AG10803 (cell line): ENCODE data around the gene DEFB108B.
"Not testable (repeated sequence)": the region's sequence is repeated elsewhere in the genome, so short reads cannot be mapped to it uniquely, and the experiment has no call there.

ENCODE experiments used
- DNase-seq: peaks from one replicate; pipeline ENCODE4 v3.0.0; 2010; ENCODE audit warnings: low read depth
- H3K4me3 ChIP-seq: 2 replicates; pipeline ENCODE4 v1.5.1; 2011; ENCODE audit warnings: mild to moderate bottlenecking, low read length, control low read depth
- CTCF ChIP-seq: conservative IDR thresholded peaks from 2 replicates; pipeline ENCODE4 v1.5.1; 2011; ENCODE audit warnings: mild to moderate bottlenecking, low read length, control low read depth, inconsistent platforms

DEFB108B gene

GRCh38 chr11:71832811-71833210 lies at the start of gene DEFB108B:
TSS of gene DEFB108B (plus strand) at chr11:71833200. CDS start at chr11:71833200, 0 bp downstream.
- DNase-seq, H3K4me3 ChIP-seq: not testable (repeated sequence)

- H3K4me3 ChIP-seq, result peak overlapping the region; percentile 68
- peak; percentile 72 for DNase-seq
Observed at GRCh38 chr11:71786114-71786847, 46.7 kb upstream of the DEFB108B start.

- H3K4me3 ChIP-seq, result peak overlapping the region; percentile 68
Observed at GRCh38 chr11:71786848-71787097, 46.2 kb upstream of the DEFB108B start.

GRCh38 chr11:71787098-71787823 lies 45.7 kb upstream of the DEFB108B start:
- H3K4me3 ChIP-seq, result peak overlapping the region; percentile 68
- no peak for TF ChIP-seq CTCF
- DNase-seq, result no peak

More at GRCh38 chr11:71786848-71787097, 46.2 kb upstream of the DEFB108B start:
- DNase-seq, result peak; percentile 99

GRCh38 chr11:71787824-71788454 lies 45.1 kb upstream of the DEFB108B start:
- H3K4me3 ChIP-seq, result peak overlapping the region; percentile 68
- DNase-seq, result peak; percentile 61

- not testable (repeated sequence) for H3K4me3 ChIP-seq
- DNase-seq, result peak; percentile 17
Observed at GRCh38 chr11:71789444-71790196, 43.4 kb upstream of the DEFB108B start.

- H3K4me3 ChIP-seq, DNase-seq: not testable (repeated sequence)
Observed at GRCh38 chr11:71791111-71791510, 41.9 kb upstream of the DEFB108B start.

GRCh38 chr11:71792621-71793235 lies 40.3 kb upstream of the DEFB108B start:
- H3K4me3 ChIP-seq, result not testable (repeated sequence)
- TF ChIP-seq CTCF, result peak; percentile 52
- peak; percentile 42 for DNase-seq

- DNase-seq, result peak; percentile 90
- H3K4me3 ChIP-seq, result not testable (repeated sequence)
Observed at GRCh38 chr11:71794386-71795040, 38.5 kb upstream of the DEFB108B start.

GRCh38 chr11:71795236-71795635 lies 37.8 kb upstream of the DEFB108B start:
- DNase-seq, H3K4me3 ChIP-seq: not testable (repeated sequence)

GRCh38 chr11:71796016-71796415 lies 37.0 kb upstream of the DEFB108B start:
- not testable (repeated sequence) for H3K4me3 ChIP-seq, DNase-seq

GRCh38 chr11:71796781-71797180 lies 36.2 kb upstream of the DEFB108B start:
- H3K4me3 ChIP-seq, DNase-seq: not testable (repeated sequence)

- DNase-seq, result peak; percentile 65
- not testable (repeated sequence) for H3K4me3 ChIP-seq
Observed at GRCh38 chr11:71799556-71800128, 33.4 kb upstream of the DEFB108B start.
